ENCODE data around the gene TNFRSF4. TPM values are rescaled to one million over a fixed set of nuclear protein-coding genes. Genes with fewer than 3 reads are reported as not detected.
A peak's percentile ranks its signal among the peaks of the same experiment; 100 is the strongest.

The TNFRSF4 gene
- total and polyA plus RNA-seq, 8 donors, result 2.0 to 4.5 (median 3.1) TPM

DNA sequence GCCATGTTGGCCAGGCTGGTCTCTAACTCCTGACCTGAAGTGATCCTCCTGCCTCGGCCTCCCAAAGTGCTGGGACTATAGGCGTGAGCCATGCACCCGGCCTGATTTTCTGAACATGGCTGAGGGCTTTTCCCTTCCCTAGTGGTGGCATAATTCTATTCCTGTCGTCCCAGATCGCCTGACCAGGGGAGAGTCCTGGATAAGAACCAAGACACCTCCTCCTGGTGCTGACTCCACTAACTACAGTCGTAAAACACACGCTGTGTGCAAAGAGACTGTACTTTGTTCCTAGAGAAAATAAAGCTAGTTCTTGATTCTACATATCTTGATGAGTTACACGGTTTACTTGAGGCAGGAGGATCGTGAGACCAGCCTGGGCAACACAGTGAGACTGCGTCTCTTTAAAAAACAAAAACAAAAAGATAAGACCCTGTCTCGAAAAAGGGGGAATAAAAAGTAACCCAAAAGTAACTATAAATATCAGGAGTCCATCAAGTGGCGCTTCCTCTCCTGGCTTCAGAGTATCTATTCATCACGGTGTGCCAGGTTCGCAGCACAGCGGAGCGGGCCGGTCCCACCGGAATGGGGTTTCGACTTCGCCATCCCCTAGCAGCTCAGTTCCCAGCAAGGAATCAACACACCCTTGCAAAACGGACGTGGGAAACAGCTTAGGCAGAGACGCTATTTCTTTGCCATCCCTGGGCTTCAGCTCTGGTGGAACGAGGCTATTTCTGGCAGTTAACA lies 16.9 kb upstream of the TNFRSF4 start:
- intact Hi-C loops (cut with DNase I), result no loop called here

GRCh38 chr1:1229770-1230169 lies 15.8 kb upstream of the TNFRSF4 start:
- H3K9me3 ChIP-seq, result no peaks in the 10 kb centered on the region
- H3K36me3 ChIP-seq, result peaks cover 0 to 53% of the 10 kb centered on the region in 2 donors
- H3K4me3 ChIP-seq, result peak overlapping the region in 1 of 2 donors; percentile 80
- no peak for ATAC-seq
- H3K27ac ChIP-seq, result no peak overlapping the region
- intact Hi-C loops (cut with DNase I), result no loop called here
- peaks cover 5 to 44% of the 10 kb centered on the region in 2 donors for H3K4me1 ChIP-seq
- H3K27me3 ChIP-seq, result no peaks in the 10 kb centered on the region
- no peak for DNase-seq
- no peak for TF ChIP-seq CTCF (IDR thresholded peaks at IDR 0.05)

More for the DNA sequence above, 16.9 kb upstream of the TNFRSF4 start:
- TF ChIP-seq CTCF (IDR thresholded peaks at IDR 0.05), result no peak
- Histone ChIP-seq H3K27ac (peak overlapping the region; percentile 88), H3K9me3 (no peaks in the 10 kb centered on the region), H3K36me3 (peaks cover 0 to 43% of the 10 kb centered on the region in 2 donors), H3K4me1 (peaks cover 5 to 38% of the 10 kb centered on the region in 2 donors), H3K4me3 (peak overlapping the region; percentile 80 to 97), H3K27me3 (no peaks in the 10 kb centered on the region)
- peak; percentile 1 for ATAC-seq
- no peak for DNase-seq

DNA sequence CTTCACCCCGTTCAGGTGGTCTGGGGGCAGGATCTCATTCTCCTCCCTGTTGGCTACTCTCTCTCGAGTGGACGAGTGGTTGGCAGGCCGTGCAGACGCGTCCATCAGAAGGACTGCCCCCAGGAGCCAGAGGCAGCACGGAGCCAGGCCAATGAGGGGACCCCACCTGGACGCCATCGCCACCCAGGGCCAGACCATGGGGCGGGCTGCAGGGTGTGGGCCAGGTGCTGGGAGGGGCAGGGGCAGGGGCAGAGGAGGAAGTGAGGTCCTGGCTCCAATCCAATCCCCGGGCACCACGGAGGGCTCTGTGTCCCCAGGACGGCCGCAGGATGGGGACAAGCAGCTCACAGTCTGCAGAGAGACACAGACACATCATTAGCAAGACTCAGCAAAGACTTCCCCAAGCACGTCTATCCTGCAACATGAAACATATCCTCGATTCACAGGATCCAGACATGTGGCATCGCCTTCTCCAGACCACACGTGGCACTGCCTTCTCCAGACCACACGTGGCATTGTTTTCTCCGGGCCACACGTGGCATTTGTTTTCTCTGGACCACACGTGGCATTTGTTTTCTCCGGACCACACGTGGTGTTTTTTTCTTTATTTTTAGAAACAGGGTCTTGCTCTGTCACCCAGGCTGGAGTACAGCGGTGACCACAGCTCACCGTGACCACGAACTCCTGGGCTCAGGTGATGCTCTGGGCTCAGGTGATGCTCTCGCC lies 14.8 kb upstream of the TNFRSF4 start:
- intact Hi-C loops (cut with DNase I), result no loop called here

GRCh38 chr1:1228187-1228586 lies 14.2 kb upstream of the TNFRSF4 start:
- H3K36me3 ChIP-seq, result peaks cover 0 to 64% of the 10 kb centered on the region in 2 donors
- intact Hi-C loops (cut with DNase I), result no loop called here
- no peaks in the 10 kb centered on the region for H3K27me3 ChIP-seq
- no peak for DNase-seq
- no peak overlapping the region for H3K27ac ChIP-seq
- H3K4me1 ChIP-seq, result peaks cover 5 to 35% of the 10 kb centered on the region in 2 donors
- ATAC-seq, result no peak
- H3K4me3 ChIP-seq, result no peak overlapping the region
- TF ChIP-seq CTCF (IDR thresholded peaks at IDR 0.05), result no peak
- no peaks in the 10 kb centered on the region for H3K9me3 ChIP-seq

More for the DNA sequence above, 14.8 kb upstream of the TNFRSF4 start:
- Histone ChIP-seq H3K27me3 (no peaks in the 10 kb centered on the region), H3K4me3 (no peak overlapping the region), H3K9me3 (no peaks in the 10 kb centered on the region), H3K27ac (no peak overlapping the region), H3K36me3 (peaks cover 0 to 58% of the 10 kb centered on the region in 2 donors), H3K4me1 (peaks cover 5 to 40% of the 10 kb centered on the region in 2 donors)
- no peak for TF ChIP-seq CTCF (IDR thresholded peaks at IDR 0.05)
- DNase-seq (no peak), ATAC-seq (no peak)

DNA sequence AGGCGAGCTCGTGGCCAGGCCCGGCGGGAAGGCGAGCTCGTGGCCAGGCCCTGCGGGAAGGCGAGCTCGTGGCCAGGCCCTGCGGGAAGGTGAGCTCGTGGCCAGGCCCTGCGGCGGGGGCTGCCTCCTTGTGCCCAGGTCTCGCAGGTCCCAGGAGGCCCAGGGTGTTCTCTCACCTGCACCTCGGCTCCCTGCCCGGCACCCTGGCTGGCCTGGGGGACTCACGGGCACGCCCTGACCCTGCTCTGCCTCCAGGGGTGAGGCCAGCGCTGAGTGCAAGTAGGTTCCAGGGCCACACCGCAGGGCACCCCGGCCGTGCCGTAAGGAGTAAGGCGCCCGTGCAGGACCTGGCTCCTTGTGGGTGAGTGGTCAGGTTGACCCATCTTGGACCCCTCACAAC lies 13.4 kb upstream of the TNFRSF4 start:
- Histone ChIP-seq H3K27me3 (no peaks in the 10 kb centered on the region), H3K4me3 (no peak overlapping the region), H3K36me3 (peaks cover 0 to 72% of the 10 kb centered on the region in 2 donors), H3K9me3 (no peaks in the 10 kb centered on the region), H3K27ac (no peak overlapping the region), H3K4me1 (peaks cover 0 to 27% of the 10 kb centered on the region in 2 donors)
- no peak for DNase-seq
- no peak for TF ChIP-seq CTCF (IDR thresholded peaks at IDR 0.05)
- intact Hi-C loops (cut with DNase I), result no loop called here
- no peak for ATAC-seq

Data from left lung (tissue), 10 donors.